Peyer's patch (tissue), 4 donors: ENCODE results near the gene LDLRAD3. TPM values are rescaled to one million over a fixed set of nuclear protein-coding genes. Genes with fewer than 3 reads are reported as not detected.

ENCODE experiments used
- DNase-seq, 3 donors: peaks; one replicate each; pipeline ENCODE4 v3.0.0-alpha.2; 2017 to 2019
- H3K27ac ChIP-seq, 4 donors: fragments of 200-600 bp; sonication (generic); one replicate each; pipeline ENCODE4 v1.5.1; 2016 to 2019
- H3K27me3 ChIP-seq, 2 donors: fragments of 200-600 bp; sonication (generic); one replicate each; pipeline ENCODE4 v1.5.1; 2019
- H3K36me3 ChIP-seq, 3 donors: fragments of 200-600 bp; sonication (generic); one replicate each; pipeline ENCODE4 v1.5.1; 2016 to 2019
- H3K4me1 ChIP-seq, 4 donors: fragments of 200-600 bp; sonication (generic); one replicate each; pipeline ENCODE4 v1.5.1; 2016 to 2019
- H3K4me3 ChIP-seq, 4 donors: fragments of 200-600 bp; sonication (generic); 1 replicate in 3 of 4; 2 replicates in 1 of 4; pipeline ENCODE4 v1.5.1; 2016 to 2019; ENCODE audit warnings: mild to moderate bottlenecking in 1 of 4
- H3K9me3 ChIP-seq, 4 donors: fragments of 200-600 bp; sonication (generic); one replicate each; pipeline ENCODE4 v1.5.1; 2016 to 2019; ENCODE audit warnings: mild to moderate bottlenecking in 1 of 4
- POLR2A ChIP-seq, 2 donors: fragments of 450-650 bp; IDR thresholded peaks; one replicate each; pipeline ENCODE4 v1.5.1; 2017; ENCODE audit warnings: antibody characterized with exemption in 2 of 2, mild to moderate bottlenecking in 2 of 2, moderate library complexity in 2 of 2
- total RNA-seq, 4 donors: library from RNA; depleted of rRNA; stranded (reverse); fragments of >200 nt; gene quantifications; one replicate each; pipeline ENCODE4 v1.1.0, GENCODE V29; 2016
- TF ChIP-seq, protein P1 (sequence below), 6 experiments: fragments of 450-650 bp in 4 of 6; fragments of 200-600 bp in 2 of 6; sonication (generic) in 1 of 6; IDR thresholded peaks; one replicate each; pipeline ENCODE4 v1.5.1; 2017 to 2019; ENCODE audit warnings: antibody characterized with exemption in 6 of 6, mild to moderate bottlenecking in 3 of 6, moderate library complexity in 1 of 6

The LDLRAD3 gene
- total RNA-seq, 4 donors from 2014 or later: 1.2 to 14.0 (median 4.8) TPM

DNA sequence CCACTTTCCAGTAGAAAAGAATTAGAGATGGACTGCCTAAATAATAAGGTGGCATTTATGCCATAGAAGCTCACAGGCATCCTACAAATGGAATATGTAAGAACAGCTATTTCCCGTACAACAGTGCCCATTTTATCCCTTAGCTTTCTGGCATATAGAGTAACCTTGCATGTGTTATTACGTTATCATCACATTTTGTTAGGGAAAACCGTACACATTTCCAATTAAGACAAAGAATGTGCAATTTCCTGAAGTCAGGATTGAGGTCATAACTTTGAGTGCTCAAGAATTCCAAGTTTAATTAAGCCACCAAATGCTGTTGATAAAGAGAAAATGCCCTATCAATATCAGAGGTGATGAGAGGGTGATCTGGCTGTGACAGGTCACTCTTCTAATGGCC is 58.9 kb downstream of the LDLRAD3 start:
- no peak for TF ChIP-seq POLR2A (IDR thresholded peaks at IDR 0.05)
- TF ChIP-seq, protein P1, sequence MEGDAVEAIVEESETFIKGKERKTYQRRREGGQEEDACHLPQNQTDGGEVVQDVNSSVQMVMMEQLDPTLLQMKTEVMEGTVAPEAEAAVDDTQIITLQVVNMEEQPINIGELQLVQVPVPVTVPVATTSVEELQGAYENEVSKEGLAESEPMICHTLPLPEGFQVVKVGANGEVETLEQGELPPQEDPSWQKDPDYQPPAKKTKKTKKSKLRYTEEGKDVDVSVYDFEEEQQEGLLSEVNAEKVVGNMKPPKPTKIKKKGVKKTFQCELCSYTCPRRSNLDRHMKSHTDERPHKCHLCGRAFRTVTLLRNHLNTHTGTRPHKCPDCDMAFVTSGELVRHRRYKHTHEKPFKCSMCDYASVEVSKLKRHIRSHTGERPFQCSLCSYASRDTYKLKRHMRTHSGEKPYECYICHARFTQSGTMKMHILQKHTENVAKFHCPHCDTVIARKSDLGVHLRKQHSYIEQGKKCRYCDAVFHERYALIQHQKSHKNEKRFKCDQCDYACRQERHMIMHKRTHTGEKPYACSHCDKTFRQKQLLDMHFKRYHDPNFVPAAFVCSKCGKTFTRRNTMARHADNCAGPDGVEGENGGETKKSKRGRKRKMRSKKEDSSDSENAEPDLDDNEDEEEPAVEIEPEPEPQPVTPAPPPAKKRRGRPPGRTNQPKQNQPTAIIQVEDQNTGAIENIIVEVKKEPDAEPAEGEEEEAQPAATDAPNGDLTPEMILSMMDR (IDR thresholded peaks at IDR 0.05): no peak
- no peak for DNase-seq
- Histone ChIP-seq H3K27me3 (no peaks in the 10 kb centered on the region), H3K9me3 (no peaks in the 10 kb centered on the region), H3K4me3 (no peak overlapping the region), H3K36me3 (no peaks in the 10 kb centered on the region), H3K27ac (no peak overlapping the region), H3K4me1 (no peaks in the 10 kb centered on the region)

DNA sequence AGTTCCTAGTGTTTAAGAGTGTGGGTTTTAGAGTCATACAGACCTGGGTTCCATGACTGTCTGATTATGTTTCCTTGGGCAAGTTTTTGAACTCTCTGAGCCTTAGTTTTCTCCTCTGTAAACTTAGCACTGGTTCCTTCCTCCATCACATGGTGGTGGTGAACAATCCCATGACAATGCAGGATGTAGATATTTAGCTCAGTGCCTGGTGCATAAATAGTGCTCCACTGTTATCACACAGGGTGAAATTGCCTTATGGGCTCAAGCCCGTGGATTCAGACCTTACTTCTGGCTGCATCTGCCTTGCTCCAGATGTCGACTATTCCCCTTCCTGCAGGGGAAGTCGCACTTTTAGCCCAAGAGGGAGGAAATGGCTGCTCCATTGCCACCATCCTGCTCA is 62.7 kb downstream of the LDLRAD3 start:
- Histone ChIP-seq H3K4me1 (no peaks in the 10 kb centered on the region), H3K4me3 (no peak overlapping the region), H3K36me3 (no peaks in the 10 kb centered on the region), H3K27ac (no peak overlapping the region), H3K9me3 (no peaks in the 10 kb centered on the region), H3K27me3 (no peaks in the 10 kb centered on the region)
- TF ChIP-seq, protein P1 (IDR thresholded peaks at IDR 0.05): no peak
- no peak for TF ChIP-seq POLR2A (IDR thresholded peaks at IDR 0.05)
- no peak for DNase-seq

DNA sequence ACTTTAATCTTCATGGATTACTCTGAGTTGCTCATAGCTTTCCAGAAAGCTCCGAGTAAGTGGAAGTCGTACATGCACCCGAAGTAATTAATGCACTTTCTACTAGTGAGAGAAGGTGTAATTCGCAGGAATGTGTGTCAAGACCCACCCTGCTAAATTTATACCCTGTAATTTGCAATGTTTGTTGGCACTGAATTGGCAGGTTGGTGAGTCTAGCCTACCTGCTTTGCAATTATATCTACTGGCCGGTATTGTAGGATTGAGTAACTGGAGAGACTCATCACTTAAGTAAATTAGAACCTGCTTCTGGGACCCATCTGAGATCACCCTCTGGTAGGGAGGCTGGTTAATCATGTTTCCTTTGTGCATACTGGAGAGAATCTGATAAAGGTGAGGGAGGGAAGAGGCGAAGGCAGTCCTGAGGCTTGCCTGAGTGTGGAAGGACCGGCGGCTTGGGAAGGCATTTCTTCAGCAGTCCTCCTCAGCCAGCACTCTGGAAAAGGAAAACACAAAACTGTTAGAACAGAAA is 63.3 kb downstream of the LDLRAD3 start:
- Histone ChIP-seq H3K9me3 (no peaks in the 10 kb centered on the region), H3K4me3 (no peak overlapping the region), H3K27ac (no peak overlapping the region), H3K36me3 (no peaks in the 10 kb centered on the region), H3K4me1 (no peaks in the 10 kb centered on the region), H3K27me3 (no peaks in the 10 kb centered on the region)
- DNase-seq: no peak
- TF ChIP-seq, protein P1 (IDR thresholded peaks at IDR 0.05): no peak
- TF ChIP-seq POLR2A (IDR thresholded peaks at IDR 0.05): no peak

DNA sequence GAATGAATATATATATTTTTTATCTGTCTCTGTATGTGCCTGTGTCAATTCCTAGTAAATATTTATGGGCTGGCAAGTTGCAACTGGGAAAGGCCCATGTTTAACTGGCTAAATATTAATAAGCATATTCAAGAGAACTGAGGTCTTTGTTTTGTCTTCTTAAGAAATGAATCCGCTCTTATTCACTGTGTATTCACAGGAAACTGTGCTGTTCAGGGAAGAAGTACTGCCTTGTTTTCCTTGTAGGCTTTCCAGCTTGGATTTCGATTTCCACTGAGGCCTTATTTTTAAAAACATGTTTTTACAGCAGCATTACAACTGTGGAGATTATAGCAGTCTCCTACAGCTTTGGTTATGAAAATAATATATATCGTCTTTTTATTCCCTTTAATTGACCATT is 64.7 kb downstream of the LDLRAD3 start:
- Histone ChIP-seq H3K4me1 (no peaks in the 10 kb centered on the region), H3K9me3 (no peaks in the 10 kb centered on the region), H3K27me3 (no peaks in the 10 kb centered on the region), H3K27ac (no peak overlapping the region), H3K36me3 (no peaks in the 10 kb centered on the region), H3K4me3 (no peak overlapping the region)
- no peak for DNase-seq
- TF ChIP-seq, protein P1 (IDR thresholded peaks at IDR 0.05): no peak
- TF ChIP-seq POLR2A (IDR thresholded peaks at IDR 0.05): no peak

DNA sequence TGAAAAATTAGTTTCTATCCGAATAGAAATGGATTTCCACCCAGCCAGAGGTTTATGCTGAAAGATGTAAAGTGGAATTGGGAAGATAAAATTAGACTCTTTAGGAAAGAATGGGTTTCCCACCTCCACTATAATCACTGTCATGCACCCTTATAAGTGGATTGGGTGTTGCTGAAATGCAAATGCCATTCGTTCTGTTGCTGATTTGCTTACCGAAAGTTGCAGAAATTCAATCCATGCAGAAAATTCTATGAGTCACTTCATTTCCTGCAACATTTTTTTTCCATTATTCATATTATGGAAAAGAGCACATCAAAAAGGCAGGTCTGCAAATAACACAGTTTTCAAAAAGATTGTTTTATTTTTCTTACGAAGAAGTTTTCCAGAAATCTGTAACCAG is 65.6 kb downstream of the LDLRAD3 start:
- Histone ChIP-seq H3K4me3 (no peak overlapping the region), H3K4me1 (no peaks in the 10 kb centered on the region), H3K9me3 (no peaks in the 10 kb centered on the region), H3K36me3 (no peaks in the 10 kb centered on the region), H3K27ac (no peak overlapping the region), H3K27me3 (no peaks in the 10 kb centered on the region)
- no peak for DNase-seq
- TF ChIP-seq POLR2A (IDR thresholded peaks at IDR 0.05): no peak
- TF ChIP-seq, protein P1 (IDR thresholded peaks at IDR 0.05): no peak
